Measurements from ENCODE around the gene FGFR2.

Gene FGFR2

DNA sequence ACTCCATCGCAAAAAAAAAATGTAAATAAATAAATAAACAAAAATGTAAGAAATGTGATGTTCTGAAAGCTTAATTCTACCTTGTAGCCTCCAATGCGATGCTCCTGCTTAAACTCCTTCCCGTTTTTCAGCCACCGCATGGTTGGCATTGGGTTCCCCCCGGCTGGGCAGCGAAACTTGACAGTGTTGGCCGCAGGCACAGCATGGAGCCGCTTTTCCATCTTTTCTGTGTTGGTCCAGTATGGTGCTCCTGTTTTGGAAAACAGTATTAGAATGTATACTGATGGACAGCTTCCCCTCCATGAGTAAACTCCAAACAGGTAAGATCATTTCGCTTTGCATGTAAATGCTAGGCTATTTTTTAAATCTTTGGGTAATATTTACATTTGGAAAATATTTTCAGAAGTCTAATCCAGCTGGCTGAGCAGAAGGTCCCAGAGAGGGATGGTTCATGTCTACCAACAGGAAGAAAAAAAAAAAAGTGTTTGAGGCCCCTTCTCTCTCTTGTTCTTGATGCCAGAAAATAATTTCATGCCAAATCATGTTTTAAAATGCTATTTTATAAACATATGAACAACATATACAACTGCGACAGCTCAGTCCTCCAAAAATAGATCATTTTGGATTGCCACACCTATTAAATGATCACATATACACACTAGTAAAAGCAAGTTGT lies 46.9 kb downstream of the FGFR2 start:
- no peak for DNase-seq

DNA sequence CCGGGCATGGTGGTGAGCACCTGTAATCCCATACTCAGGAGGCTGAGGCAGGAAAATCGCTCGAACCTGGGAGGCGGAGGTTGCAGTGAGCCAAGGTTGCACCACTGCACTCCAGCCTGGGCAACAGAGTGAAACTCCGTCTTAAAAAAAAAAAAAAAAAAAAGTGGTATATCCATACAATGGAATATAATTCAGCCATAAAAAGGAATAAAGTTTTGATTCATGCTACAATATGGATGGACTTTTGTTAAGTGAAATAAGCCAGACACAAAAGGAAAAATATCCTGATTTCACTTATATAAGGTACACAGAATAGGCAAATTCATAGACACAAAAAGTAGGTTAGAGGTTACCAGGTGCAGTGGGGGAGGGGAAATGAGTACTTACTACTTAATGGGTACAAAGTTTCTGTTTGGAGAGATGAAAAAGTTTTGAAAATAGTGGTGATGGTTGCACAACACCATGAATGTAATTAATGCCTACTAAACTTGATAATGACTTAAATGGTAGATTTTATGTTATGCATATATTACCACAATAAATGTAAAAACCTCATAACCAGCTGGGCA lies 53.9 kb downstream of the FGFR2 start:
- DNase-seq = no peak

DNA sequence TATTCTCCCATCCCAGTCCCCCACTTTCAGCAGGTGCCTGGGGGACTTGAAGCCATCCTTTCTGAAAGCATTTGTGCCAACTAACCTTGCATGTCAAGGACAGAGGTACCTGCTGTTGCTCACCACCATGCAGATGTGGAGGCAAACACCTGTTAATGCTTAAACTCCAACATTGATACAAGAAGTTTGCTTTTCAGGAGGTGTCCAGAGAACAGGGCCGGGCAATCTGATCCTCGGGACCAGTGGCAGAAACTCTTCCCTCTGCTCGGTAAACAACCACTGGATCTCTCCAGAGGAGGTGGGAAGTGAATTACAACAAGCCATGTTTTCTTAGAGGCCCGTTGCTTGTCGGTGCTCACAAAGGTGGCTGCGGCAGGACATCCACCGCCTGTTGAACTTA lies 54.7 kb downstream of the FGFR2 start:
- DNase-seq = no peak

DNA sequence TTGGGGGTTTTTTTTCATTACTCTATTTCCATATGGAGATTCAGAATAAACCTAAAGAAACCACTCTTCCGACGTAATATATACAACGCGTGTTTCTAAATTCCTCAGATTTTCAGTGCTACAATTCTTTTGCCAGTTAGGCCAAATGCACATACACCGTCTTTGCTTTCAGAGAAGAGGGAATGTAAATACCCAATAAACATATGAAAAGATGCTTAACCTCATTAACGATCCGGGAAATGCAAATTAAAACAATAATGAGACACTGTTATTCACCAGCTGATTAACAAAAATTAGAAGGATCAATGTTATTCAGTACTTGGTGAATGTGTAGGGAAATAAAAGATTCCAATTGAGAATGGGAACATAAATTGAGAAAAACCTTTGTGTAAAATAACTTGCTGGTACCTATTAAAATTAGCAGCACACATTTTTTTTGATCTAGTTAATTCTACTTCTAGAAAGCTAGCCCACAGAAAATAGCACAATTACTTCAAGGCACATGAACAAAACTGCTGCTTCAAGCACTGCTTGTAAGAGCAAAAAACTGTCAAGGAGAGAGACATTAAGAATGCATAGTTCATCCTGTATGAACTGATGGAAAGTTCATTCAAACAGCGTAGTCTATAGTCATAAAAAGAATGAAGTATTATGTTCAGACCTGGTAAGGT lies 56.7 kb downstream of the FGFR2 start:
- no peak for DNase-seq

DNA sequence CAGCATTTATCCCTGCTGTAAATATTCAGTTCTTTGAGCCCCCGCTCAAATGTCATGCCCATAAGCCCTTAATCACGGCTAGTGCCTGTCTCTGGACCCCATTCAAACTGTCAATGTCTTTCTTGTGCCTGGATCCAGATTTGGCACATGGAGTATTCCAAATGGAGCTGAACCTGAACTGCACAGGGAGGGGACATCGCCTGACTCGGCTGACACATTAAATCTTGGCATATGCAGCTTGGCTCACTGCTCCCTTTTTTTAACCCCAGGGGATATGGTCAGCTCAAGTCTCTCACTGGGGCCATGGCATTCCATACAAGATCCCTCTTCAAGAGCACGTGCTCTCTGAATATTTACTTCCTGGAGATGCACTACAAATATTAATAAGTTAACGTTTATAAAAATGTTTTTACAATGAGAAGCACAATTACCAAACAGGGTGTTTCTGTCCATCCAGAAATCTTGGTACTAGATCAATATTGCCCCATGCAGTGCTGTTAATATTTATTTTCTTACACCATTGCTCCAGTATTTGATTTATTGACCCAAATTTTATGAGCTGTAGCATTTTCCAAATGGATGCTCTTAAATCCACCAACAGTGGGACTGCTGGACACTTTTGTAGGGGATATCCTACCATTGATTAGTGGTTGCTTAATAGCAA lies 57.4 kb downstream of the FGFR2 start:
- DNase-seq = no peak

DNA sequence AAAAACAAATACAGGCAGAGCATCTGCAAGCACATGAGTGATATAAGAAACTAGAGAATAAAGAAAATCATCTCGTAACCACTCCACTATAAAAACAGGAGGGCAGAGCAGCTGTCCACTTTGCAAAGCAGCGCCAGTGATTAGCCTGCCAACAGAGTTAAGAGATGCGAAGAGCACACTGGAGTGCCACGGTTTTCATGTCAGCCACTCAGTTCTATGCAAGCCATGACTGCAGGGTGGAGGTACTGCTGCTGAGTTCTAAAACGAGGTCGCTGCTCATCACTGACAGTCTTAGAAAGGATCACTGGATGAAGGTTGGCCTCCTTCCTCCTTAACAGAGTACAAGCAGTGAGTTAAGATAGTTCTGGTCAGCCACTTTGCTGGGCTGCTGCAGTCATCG lies 58.5 kb downstream of the FGFR2 start:
- DNase-seq = no peak

DNA sequence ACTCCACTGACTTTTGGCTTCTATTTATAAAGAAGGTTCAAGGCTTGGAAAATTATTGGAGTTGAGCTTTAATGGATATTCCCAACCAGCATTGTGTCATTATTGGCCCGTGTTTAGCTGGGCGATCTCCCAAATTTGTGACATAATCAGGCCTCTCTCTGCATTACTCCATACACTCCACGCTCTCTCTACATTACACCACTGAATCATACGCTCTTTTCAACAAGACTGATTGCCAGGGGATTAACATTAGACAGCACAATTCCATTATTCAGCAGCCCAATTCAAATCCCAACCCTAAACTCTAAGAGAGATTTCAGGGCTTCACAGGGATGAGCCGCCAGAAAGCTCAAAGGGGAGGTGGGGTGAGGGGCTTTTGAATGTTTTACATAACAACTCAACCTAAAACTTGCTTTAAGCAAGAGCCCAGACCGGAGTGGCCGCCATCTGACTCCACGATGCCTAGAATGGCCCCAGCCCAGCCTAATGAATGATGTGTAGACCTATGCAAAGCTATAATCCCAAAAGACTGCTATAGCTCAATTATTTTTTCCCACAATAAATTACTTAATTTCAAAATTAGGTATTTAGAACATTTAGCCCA lies 61.8 kb downstream of the FGFR2 start:
- DNase-seq = no peak

DNA sequence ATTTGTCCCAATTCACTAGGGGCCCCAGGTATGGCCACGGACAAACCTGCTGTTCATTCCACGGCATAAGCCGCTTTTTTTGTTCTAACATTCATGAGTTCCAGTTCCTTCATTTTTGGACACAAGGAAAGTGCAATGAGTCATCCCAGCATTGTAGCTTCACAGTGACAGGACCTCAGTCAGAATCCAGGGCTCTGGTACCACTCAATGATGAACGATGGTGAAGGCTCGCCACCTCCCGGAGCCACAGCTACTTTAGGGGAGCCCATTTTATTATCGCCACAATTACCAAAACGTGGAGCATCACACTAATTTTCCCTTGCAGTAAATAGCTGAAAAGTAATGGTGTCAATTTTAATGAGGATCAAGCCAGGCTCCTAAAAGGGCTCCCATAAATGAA lies 62.9 kb downstream of the FGFR2 start:
- DNase-seq = no peak

DNA sequence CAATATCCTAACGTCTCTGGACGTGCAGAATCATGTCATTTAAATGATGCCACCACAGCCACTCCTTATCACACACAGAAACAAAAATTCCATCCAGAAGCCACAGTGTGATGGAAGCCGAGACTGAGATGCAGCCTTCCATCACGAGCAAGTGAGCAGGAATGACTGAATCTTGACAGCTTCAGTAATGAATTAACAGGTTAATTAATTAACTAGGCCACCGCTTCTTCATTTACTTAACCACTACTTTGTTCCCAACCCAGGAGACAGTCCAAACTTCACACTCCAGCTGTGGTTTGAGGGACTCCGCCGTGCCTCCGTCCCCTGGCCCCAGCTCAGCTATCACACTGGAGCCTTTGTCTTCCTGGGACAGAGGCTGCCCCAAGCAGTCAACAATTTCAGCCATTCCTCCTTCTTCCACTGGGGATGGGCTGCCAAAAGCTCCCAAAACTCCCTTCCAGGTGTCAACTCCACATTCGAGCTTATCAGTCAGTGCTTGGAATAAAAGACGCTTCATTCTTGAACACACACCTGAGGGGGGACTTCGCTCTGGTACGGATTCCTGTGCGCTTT lies 65.9 kb downstream of the FGFR2 start:
- no peak for DNase-seq

DNA sequence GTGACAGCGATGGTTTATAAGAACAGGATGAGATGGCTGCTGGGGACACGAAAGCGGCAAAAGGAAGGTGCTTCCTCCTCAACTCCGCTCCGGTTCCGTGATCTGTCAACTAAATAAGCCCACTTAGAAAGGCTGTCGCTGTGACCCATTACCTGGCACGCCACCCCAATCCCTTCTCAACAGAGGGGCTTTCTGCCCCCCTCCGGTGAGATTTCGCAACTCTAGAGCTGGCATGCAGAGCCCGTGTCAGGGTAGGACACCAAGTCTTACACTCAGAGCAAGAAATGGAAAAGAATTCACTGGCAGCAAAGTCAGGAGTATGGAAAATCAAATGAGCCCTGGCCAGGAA lies 66.4 kb downstream of the FGFR2 start:
- no peak for DNase-seq

DNA sequence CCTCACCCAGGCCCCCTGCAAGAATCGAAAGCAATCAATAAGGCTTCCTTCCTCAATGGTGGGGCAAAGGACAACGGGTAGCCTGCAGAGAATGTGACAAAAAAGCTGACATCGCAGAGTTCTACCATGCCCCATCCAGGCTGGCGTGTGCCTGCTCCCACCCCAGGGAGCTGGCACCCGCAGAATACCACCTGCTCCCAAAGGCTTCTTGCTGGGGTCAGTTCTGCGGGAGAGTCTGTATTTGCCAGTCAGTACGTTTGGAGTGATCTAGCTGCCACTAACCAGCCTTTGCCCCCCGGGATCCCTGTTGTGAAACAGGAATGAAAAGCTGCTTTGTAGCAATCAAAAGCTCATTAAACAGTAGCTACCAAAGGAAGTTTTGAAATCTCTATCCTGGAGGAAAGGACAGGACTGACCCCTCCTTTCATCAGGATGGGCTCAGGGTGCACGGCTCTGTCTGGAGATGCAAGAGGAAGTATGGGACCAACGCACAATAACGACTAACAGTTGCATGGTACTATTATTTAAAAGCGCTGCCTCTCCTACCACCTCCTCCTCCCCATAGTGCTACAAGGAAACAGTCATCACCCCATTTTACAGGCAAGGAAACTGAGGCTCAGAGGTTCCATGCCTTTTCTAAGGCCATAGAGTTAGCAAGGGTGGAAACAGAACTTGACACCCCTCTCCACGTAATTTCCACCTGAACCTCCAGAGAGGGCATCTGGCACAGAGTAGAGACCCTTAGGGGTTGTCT lies 67.0 kb downstream of the FGFR2 start:
- no peak for DNase-seq

DNA sequence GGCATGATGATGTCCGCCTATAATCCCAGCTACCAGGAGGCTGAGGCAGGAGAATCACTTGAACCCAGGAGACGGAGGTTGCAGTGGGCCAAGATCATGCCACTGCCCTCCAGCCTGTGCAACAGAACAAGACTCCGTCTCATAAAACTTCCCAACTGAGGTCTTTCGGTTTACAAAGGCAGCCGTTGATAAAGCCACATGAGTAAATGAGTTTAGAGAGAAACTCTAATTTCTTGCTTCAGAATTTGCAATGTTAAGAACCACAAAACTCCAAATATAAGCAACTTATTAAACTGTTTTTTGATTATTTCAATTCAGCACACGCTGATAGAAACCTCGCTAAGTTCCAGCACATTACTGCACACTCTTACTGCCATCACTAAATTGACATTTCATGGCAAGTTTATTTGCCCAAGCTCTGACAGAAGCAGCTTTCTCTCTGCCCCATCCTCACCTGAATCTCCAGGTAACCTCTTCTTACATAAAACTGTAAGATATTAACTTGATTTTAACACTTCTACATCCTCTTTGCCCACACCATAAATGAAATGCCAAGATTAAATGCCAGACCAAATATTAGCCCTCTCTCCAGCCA lies 67.7 kb downstream of the FGFR2 start:
- DNase-seq = no peak

DNA sequence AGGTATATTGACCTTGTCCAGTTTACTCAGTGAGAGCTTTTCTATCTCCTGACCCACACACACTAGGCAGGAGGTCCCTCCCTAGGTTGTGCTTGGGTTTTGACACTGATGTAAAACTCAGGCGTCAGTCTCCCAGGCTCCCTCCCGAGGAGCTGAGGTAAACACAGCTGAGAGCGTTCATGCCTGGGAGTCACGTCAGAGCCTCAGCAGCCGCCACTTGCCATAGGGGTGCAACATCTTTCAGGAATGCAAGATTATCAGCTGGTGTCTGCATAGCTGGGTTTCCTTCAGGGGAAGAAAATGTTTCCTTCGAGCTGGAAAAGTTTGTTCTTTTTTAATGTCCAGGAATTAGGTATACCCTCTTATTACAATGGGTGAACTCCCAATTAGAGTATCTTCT lies 70.6 kb downstream of the FGFR2 start:
- no peak for DNase-seq

DNA sequence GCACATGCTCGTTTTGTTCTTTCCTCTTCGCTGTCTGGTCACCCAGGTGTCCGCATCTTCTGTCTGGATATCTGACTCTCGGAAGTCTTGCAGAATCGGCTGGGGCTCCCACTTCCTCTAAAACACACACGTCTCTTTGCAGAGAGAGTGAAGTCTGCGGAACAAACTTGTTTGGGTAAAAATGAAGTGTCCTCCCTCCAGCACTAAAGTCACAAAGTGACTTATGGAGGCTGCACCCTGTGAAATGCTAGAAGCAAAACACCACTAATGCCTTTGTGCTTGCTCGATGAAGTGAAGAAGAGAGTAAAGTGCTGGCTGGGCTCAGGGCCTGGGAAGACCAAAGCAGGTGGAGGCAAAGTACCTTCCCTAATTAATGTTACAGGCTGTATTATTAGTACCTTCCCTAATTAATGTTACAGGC lies 71.4 kb downstream of the FGFR2 start:
- no peak for DNase-seq

DNA sequence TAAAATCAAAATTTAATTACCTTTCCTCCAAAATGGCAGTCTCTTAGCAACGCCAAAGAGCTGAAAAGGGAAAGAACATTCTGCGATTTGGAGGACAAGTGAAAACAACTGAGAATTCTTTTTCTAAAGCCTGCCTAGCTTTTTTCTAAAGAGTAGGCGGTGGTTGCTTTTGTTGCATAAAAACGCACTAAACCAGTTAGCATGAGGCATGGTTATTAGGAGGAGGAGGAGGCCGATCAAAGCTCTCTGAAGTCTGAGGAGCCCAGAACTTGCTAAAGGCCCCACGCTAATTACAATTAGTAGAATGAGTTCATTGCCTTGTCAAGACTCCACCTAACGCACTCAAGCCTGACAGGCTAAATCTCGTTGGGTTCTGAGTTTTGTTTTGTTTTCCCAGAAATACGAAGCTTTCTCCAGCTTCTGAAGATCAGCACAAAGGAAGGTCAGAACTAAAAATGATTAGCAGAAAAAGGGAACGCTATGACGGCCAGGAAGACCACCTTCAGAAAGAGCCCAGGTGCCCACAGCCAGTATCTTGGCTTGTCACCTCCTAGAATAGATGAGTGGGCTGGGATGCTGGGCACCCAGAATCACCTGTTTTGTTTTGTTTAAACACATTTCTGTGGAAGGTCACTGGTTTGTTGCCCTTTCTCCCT lies 72.0 kb downstream of the FGFR2 start:
- no peak for DNase-seq

DNA sequence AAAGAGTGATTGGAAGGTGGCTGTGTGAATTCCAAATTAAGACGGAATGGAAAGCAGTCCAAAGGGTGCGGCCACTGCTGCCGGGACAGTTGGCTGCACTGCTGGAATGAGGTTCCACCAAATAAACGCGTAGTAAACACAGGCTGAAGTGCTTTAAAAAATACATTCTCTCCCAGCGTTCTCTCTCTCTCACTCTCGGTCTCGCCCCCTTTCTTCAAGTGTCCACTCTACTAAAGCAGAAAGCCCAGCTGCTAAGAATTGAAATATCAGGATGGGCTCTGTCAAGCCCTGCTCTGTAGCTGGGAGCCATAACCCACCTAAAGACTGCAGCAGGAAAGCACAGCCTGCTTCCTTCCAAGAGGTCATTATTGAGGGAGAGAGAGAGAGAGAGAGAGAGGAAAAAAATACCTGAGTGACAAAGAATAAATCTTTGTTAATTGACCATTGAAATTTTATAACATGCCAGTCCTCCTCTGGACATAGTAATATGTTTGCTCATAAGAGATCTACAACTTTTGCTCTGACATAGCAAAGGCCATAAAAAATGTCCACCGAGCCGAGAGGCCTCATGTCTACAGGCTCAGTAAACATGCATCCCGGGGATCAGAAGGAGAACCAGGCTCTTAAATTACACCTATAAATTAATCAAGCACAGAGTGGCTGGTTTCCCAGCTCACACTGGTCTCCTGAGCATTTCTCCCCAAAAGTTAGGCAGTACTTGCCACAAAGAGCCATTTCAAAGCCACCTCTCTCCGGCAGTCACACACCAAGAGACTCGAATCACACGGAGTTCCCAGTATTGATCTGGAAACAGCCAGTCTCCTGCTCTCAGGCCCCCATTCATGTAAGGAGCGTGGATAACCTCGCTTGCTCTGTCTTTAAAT lies 72.8 kb downstream of the FGFR2 start:
- no peak for DNase-seq

DNA sequence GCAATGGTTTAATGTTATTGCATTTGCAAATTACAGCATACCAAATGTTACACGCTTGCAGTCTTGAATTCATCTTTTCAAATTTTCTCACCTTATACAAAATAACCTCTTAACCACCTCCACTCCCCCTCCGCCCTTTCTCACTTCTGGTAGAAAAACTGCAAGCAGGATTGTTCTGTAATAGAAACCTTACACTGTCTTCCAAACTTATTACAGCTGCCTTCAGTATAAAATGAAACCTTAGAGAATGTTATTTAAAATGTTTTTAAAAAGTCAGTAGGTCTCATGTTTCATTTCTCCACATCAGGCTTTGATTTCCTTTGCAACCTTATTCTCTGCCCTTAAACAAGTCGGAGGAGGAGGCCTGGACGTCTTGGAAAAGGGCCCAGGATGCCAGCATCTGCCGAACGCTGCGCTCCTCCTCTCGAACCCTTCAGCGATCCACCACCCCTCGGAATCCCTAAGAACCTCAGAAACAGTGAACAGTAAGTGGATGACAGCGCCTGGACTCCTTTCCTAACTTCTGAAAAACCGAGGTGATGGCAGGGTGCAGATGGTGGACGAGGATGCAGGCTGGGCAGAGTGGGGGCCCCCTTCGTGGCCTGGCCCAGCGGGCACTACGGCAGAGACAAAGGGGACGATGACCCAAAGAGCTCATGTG lies 74.0 kb downstream of the FGFR2 start:
- DNase-seq = no peak

DNA sequence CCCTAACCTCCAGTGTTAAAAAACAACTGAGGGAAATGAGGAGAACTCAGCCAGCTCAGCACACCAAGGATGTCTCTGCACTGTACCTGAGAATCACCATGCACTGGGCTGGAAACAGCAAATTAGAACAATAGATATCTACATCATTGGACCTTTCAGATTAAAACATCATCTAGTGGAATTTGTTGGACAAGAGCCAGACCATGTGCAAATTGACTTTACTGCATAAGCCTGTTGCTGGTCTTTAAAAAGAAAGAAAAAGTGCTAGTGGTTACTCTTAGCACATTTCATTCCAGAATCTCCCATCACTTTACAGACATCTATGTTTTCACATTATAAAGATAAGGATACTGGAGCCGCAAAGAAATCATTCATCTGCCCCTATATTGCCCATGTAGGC lies 75.4 kb downstream of the FGFR2 start:
- DNase-seq = no peak

DNA sequence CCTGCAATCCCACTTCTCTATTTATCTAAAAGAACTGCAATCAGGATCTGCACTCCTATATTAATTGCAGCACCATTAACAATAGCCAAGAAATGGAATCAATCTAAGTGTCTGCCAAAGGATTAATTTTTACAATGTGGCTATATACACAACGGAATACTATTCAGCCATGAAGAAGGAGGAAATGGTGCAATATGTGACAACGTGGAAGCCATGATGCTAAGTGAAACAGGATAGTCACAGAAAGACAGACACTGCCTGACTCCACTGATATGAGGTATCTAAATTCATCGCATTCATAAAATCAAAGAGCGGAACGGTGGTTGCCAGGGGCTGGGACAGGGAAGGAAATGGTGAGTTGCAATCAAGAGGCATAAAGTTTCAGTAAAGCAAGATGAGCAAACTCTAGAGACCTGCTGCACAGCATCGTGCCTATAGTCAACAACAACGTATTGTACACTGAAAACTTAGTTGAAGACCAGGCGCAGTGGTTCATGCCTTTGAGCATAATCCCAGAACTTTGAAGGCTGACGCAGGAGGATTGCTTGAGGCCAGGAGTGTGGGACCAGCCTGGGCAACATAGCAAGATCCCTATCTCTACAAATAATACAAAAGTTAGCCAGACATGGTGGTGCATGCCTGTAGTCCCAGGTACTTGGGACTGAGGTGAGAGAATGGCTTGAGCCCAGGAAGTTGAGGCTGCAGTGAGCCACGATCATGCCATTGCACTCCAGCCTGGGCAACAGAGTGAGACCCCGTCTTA lies 76.3 kb downstream of the FGFR2 start:
- no peak for DNase-seq
